Mesenchymal stem cell (in vitro differentiated cells and primary cell): ENCODE measurements around the gene DNAJC5.
A peak's percentile ranks its signal among the peaks of the same experiment; 100 is the strongest.

ENCODE experiments used
- DNase-seq: peaks from one replicate; pipeline ENCODE4 v3.0.0-alpha.2; 2013
- H2AFZ ChIP-seq: one replicate; pipeline ENCODE4 v1.6.1; 2013; ENCODE audit warnings: low read depth, mild to moderate bottlenecking, control low read depth, inconsistent platforms, low read length, moderate library complexity
- H2AK5ac ChIP-seq: 2 replicates; pipeline ENCODE4 v1.6.1; 2013; ENCODE audit warnings: low read length, moderate library complexity, mild to moderate bottlenecking, inconsistent platforms; ENCODE audit not compliant: severe bottlenecking
- H2BK120ac ChIP-seq: one replicate; pipeline ENCODE4 v1.6.1; 2013; ENCODE audit warnings: low read depth, mild to moderate bottlenecking, inconsistent platforms, low read length, moderate library complexity
- H2BK12ac ChIP-seq, 2 experiments: one replicate each; pipeline ENCODE4 v1.6.1; 2013; ENCODE audit warnings: inconsistent platforms in 2 of 2, low read length in 2 of 2, mild to moderate bottlenecking in 2 of 2, moderate library complexity in 2 of 2, control low read depth in 1 of 2
- H2BK15ac ChIP-seq: one replicate; pipeline ENCODE4 v1.6.1; 2013; ENCODE audit warnings: mild to moderate bottlenecking, low read depth, inconsistent platforms; ENCODE audit not compliant: poor library complexity, severe bottlenecking
- H2BK5ac ChIP-seq: 2 replicates; pipeline ENCODE4 v1.6.1; 2013; ENCODE audit warnings: low read depth, mild to moderate bottlenecking, low read length, control low read depth, inconsistent platforms; ENCODE audit not compliant: poor library complexity, severe bottlenecking
- H3K14ac ChIP-seq, 2 experiments: one replicate each; pipeline ENCODE4 v1.6.1; 2013; ENCODE audit warnings: inconsistent platforms in 2 of 2, low read length in 2 of 2, control low read depth in 1 of 2, mild to moderate bottlenecking in 1 of 2, moderate library complexity in 1 of 2
- H3K18ac ChIP-seq, 2 experiments: one replicate each; pipeline ENCODE4 v1.6.1; 2013; ENCODE audit warnings: inconsistent platforms in 2 of 2, low read length in 2 of 2, control low read depth in 1 of 2, low read depth in 1 of 2, mild to moderate bottlenecking in 1 of 2
- H3K23ac ChIP-seq, 2 experiments: one replicate each; pipeline ENCODE4 v1.6.1; 2013; ENCODE audit warnings: inconsistent platforms in 2 of 2, low read length in 2 of 2, mild to moderate bottlenecking in 2 of 2, moderate library complexity in 2 of 2, control low read depth in 1 of 2
- H3K27ac ChIP-seq: 2 replicates; pipeline ENCODE4 v1.5.1; 2013; ENCODE audit warnings: mild to moderate bottlenecking, moderate library complexity, low read length, control low read depth, inconsistent platforms; ENCODE audit not compliant: poor library complexity, severe bottlenecking
- H3K27me3 ChIP-seq, 2 experiments: 2 replicates each; pipeline versions ENCODE4 v1.6.1 to v1.7.0; 2013; ENCODE audit warnings: low read length in 2 of 2, mild to moderate bottlenecking in 2 of 2, moderate library complexity in 2 of 2, control low read depth in 1 of 2, inconsistent platforms in 1 of 2; ENCODE audit not compliant: control insufficient read depth in 1 of 2, insufficient read depth in 1 of 2
- H3K36me3 ChIP-seq, 2 experiments: 2 replicates each; pipeline versions ENCODE4 v1.6.1 to v1.7.0; 2013; ENCODE audit warnings: low read length in 2 of 2, control low read depth in 1 of 2, inconsistent platforms in 1 of 2, low read depth in 1 of 2, mild to moderate bottlenecking in 1 of 2; ENCODE audit not compliant: insufficient read depth in 2 of 2, control insufficient read depth in 1 of 2
- H3K4ac ChIP-seq, 2 experiments: one replicate each; pipeline ENCODE4 v1.6.1; 2013; ENCODE audit warnings: inconsistent platforms in 2 of 2, low read length in 2 of 2, mild to moderate bottlenecking in 2 of 2, moderate library complexity in 2 of 2, control low read depth in 1 of 2, low read depth in 1 of 2
- H3K4me1 ChIP-seq: 2 replicates; pipeline ENCODE4 v1.6.1; 2013; ENCODE audit warnings: low read depth, low read length, control low read depth; ENCODE audit not compliant: control insufficient read depth, insufficient read depth
- H3K4me2 ChIP-seq: 2 replicates; pipeline ENCODE4 v1.6.1; 2013; ENCODE audit warnings: low read length, mild to moderate bottlenecking, inconsistent platforms; ENCODE audit not compliant: poor library complexity, severe bottlenecking
- H3K4me3 ChIP-seq, 2 experiments: 2 replicates each; pipeline versions ENCODE4 v1.5.1 to v1.7.0; 2013; ENCODE audit warnings: low read length in 2 of 2, mild to moderate bottlenecking in 2 of 2, control low read depth in 1 of 2, low read depth in 1 of 2; ENCODE audit not compliant: insufficient read depth in 1 of 2
- H3K79me1 ChIP-seq: replicated peaks from 2 replicates; pipeline ENCODE4 v1.6.1; 2013; ENCODE audit warnings: mild to moderate bottlenecking, control low read depth, low read length, inconsistent platforms; ENCODE audit not compliant: poor library complexity, severe bottlenecking
- H3K9ac ChIP-seq: 2 replicates; pipeline ENCODE4 v1.7.0; 2013; ENCODE audit warnings: mild to moderate bottlenecking, low read length, moderate library complexity
- H3K9me3 ChIP-seq: 2 replicates; pipeline ENCODE4 v1.7.0; 2013; ENCODE audit warnings: mild to moderate bottlenecking, low read length; ENCODE audit not compliant: control insufficient read depth
- H4K8ac ChIP-seq: one replicate; pipeline ENCODE4 v1.6.1; 2013; ENCODE audit warnings: inconsistent platforms, mild to moderate bottlenecking, low read length, moderate library complexity
- H4K91ac ChIP-seq: one replicate; pipeline ENCODE4 v1.6.1; 2013; ENCODE audit warnings: mild to moderate bottlenecking, low read length, inconsistent platforms
- WGBS: methylation state at CpG from one replicate; pipeline ENCODE4 v1.1.7; 2013; ENCODE audit warnings: mixed read lengths; 5-methylcytosine and 5-hydroxymethylcytosine counted together

DNAJC5 gene

DNA sequence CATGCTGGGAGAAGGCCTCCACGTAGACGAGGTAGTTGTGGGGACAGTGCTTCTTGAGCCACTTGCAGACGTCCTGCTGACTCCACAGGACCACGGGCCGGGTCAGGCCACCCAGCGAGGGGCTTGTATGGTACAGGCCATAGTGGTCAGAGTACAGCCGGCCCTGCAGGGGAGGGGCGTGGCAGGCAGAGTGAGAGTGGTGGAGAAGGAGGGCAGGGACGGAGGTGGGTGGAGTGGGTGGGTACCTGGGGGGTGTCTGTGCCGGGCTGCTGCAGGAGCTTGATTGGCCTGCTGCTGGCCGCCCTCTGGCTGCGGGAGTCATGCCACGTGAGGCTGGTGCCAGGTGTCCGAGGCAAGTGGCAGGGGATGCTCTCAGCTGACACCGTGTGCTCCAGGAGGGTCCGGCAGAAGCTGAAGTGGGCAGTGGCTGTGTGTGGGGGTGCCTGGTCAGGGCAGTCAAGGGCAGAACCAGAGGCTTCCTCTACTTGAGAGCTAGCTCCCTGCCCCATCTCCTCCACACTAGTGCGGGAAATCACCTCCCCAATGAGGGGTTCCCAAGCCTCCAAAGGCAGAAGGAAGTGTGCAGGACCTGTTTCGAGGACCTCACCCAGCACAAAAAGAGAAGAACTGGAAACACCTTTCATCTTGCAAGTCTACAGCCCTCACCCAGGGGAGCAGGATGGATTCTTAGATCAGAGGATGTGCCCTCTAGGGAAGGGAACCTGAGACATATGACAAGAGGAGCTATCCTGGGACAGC lies 82.2 kb downstream of the DNAJC5 start:
- Histone ChIP-seq H4K8ac (peak overlapping the region; percentile 24), H3K4me3 (no peak overlapping the region), H3K18ac (no peak overlapping the region), H3K4me1 (peaks cover 52% of the 10 kb centered on the region), H2AFZ (no peak overlapping the region), H3K79me1 (peaks cover 6% of the 10 kb centered on the region), H3K27ac (peak overlapping the region; percentile 29), H3K27me3 (no peaks in the 10 kb centered on the region), H2BK5ac (no peak overlapping the region), H2BK120ac (no peak overlapping the region), H3K36me3 (peaks cover 0 to 11% of the 10 kb centered on the region in 2 experiments), H3K4ac (no peak overlapping the region), H3K9me3 (no peaks in the 10 kb centered on the region), H2AK5ac (no peak overlapping the region), H4K91ac (peak overlapping the region; percentile 52), H3K4me2 (peak overlapping the region; percentile 13), H3K14ac (no peak overlapping the region), H2BK12ac (peak overlapping the region in 1 of 2 experiments; percentile 0), H3K9ac (no peak overlapping the region), H2BK15ac (peak overlapping the region; percentile 17), H3K23ac (no peak overlapping the region)
- DNase-seq: no peak
- 88% methylated on average over 16 of the region's 18 CpGs for WGBS

DNA sequence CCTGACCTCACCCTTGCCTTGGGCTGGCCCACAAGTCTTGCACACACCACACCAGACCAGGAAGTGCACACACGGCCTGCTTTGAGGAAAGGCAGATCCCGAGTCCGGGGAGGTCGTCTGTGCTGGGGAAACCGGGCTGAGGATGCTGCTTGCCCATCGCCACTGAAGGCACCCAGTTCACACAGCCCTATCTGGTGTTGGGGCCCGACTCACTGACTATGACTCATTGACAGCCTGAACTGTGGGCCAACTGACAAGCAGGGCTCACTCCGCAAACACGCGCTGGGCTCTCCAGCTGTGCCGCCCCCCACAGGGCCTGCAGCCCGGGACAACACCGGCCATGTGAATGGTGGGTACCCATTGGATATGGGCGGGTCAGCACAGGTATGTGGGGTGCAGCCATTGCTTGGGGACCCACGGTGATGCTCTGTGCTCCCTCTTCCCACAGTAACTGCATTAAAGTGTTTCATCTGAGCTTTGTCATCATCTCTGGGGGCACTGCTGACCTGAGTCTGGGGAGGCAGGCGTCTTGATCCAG lies 82.9 kb downstream of the DNAJC5 start:
- H3K9ac ChIP-seq: no peak overlapping the region

DNA sequence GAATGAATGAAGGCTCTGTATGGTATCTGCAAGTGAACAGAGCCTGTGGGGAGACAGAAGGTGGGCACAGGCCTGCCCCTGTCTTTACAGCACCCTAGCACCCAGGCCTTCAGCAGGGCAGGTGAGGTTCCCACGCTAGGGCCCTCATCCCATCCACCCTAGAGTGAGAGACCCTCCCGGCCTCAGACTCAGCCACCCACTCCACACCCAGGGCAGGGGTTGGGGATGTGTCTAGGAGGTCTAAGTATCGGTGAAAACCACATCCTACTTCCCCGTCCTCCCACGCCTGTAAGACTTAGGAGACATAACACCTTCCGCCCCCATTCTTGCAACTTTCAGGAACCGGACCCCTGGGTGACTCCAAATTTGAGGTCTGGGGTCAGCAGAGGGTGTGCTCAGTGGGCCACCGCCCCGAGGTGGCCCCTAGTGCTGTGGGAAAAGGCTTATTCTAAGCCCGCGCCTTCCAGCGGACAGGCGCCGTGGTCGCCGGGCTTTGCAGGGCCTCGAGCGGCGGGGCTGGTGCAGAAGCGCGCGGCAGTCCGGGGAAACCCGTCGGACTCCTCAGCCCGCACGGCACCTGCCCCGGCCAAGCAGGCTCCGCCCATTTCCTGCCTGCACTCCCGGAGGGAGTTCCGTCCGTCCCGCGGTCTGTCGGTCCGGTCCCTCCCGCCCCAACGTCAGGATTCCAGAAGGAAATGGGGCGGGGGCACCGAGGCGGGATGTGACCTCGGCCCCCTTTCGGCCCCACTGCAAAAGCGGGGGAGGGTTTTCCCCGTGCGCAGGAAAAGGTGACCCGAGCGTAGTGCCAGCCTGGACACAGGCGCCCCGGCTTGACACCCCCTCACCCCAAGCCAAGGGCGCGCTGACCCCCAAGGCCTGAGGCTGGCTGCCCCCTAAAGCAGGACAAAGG lies 83.6 kb downstream of the DNAJC5 start:
- no peak overlapping the region for H2BK12ac ChIP-seq
- DNase-seq: peak; percentile 62
- H2BK120ac ChIP-seq: peak overlapping the region; percentile 29
- no peak overlapping the region for H2BK5ac ChIP-seq
- peak overlapping the region in 1 of 2 experiments; percentile 77 for H3K23ac ChIP-seq
- peak overlapping the region; percentile 95 for H3K4me2 ChIP-seq
- H2AK5ac ChIP-seq: peak overlapping the region; percentile 19
- H4K8ac ChIP-seq: peak overlapping the region; percentile 58
- H2AFZ ChIP-seq: no peak overlapping the region
- H3K36me3 ChIP-seq: peaks cover 7 to 16% of the 10 kb centered on the region in 2 experiments
- peak overlapping the region; percentile 63 to 73 for H3K4me3 ChIP-seq
- H2BK15ac ChIP-seq: peak overlapping the region; percentile 85
- peak overlapping the region; percentile 57 to 69 for H3K18ac ChIP-seq
- 8% methylated on average over 45 of the region's 52 CpGs for WGBS
- H3K4me1 ChIP-seq: peaks cover 56% of the 10 kb centered on the region
- peak overlapping the region; percentile 29 for H3K27ac ChIP-seq
- peak overlapping the region; percentile 2 to 33 for H3K14ac ChIP-seq
- no peaks in the 10 kb centered on the region for H3K27me3 ChIP-seq
- peak overlapping the region; percentile 28 to 57 for H3K4ac ChIP-seq
- peak overlapping the region; percentile 41 for H4K91ac ChIP-seq
- no peak overlapping the region for H3K9ac ChIP-seq
- H3K79me1 ChIP-seq: peaks cover 12% of the 10 kb centered on the region
- no peaks in the 10 kb centered on the region for H3K9me3 ChIP-seq

More for the DNA sequence above, 82.9 kb downstream of the DNAJC5 start:
- no peak overlapping the region for H2BK120ac ChIP-seq
- H3K4me1 ChIP-seq: peaks cover 54% of the 10 kb centered on the region
- peak overlapping the region; percentile 29 for H3K27ac ChIP-seq
- WGBS: 36% methylated on average over 16 of the region's 16 CpGs
- no peak overlapping the region for H3K14ac ChIP-seq
- H3K9me3 ChIP-seq: no peaks in the 10 kb centered on the region
- H3K4ac ChIP-seq: no peak overlapping the region
- peak overlapping the region; percentile 46 for H4K8ac ChIP-seq
- peak overlapping the region; percentile 13 for H3K4me2 ChIP-seq
- H3K79me1 ChIP-seq: peaks cover 10% of the 10 kb centered on the region
- peaks cover 2 to 13% of the 10 kb centered on the region in 2 experiments for H3K36me3 ChIP-seq
- no peak overlapping the region for H2BK5ac ChIP-seq
- no peak overlapping the region for H3K23ac ChIP-seq
- no peaks in the 10 kb centered on the region for H3K27me3 ChIP-seq
- H3K18ac ChIP-seq: peak overlapping the region in 1 of 2 experiments; percentile 14
- H2AK5ac ChIP-seq: no peak overlapping the region
- no peak overlapping the region for H2BK15ac ChIP-seq
- H2AFZ ChIP-seq: no peak overlapping the region
- no peak overlapping the region for H3K4me3 ChIP-seq
- H4K91ac ChIP-seq: no peak overlapping the region
- DNase-seq: peak; percentile 86
- H2BK12ac ChIP-seq: no peak overlapping the region
